ENCODE data around the gene LRP6.

LRP6 gene

GRCh38 chr12:12108441-12109058, 158.3 kb downstream of the LRP6 start:
- DNase-seq, result no peak

GRCh38 chr12:12107678-12108077, 159.2 kb downstream of the LRP6 start:
- DNase-seq, result no peak

DNA sequence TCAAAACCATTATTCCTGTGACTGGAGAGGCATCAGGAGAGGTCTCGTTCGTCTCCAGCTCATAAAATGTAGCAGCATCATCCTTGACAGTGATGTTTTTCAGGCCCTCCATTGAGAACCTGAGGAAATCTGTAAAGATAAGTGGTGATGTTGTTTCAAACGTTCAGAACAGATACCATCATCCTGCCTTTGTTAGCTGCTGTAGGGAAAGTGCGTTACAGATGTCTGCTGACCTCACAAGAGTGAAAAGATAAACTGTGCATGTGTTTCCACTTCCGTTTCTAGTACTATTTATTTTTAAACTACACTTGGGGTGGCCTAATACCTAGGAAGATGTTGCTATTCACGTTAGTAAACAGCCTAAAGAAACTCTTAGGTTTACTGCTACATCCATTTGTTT, 167.7 kb downstream of the LRP6 start:
- DNase-seq, result no peak

GRCh38 chr12:12098691-12099015, 168.2 kb downstream of the LRP6 start:
- no peak for DNase-seq

DNA sequence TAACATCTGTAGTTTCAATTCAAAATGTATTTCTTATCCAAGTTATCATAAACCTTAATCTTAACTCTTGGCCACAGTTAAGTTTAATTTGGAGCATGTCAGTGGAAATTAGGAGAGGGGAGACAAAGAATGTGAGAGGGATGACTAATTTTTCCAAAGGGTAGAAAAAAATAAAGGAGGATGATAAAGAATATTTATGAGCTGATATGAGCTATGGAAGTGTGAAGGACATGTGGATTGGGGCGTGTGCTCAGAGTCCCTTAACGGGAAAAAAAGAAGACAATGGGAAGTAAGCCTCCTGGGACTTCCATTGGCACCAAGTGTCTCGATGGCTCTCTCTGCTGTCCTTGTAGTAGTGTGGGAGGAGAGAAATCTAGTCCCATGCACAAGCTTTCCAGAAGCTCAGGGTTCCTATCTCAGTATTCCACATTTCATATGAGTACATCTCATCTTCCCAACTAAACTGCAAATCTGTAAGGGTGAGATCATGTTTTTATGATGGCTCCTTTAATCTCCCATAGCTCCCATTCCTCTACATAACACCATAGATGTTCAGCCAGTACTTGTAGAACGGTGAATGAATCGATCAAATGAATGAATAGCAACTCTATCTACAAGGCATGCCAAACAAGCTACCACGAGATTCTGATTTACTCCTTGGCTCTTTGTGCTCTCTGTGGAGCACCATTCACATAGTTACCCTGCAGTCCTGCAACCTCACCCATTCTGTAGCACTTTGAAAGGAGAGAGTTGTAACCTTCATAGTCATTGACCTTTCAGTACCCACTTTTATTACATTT, 168.8 kb downstream of the LRP6 start:
- no peak for DNase-seq

GRCh38 chr12:12095021-12095420, 171.8 kb downstream of the LRP6 start:
- no peak for DNase-seq

GRCh38 chr12:12094481-12094880, 172.4 kb downstream of the LRP6 start:
- DNase-seq, result no peak

GRCh38 chr12:12091977-12092663, 174.7 kb downstream of the LRP6 start:
- no peak for DNase-seq

DNA sequence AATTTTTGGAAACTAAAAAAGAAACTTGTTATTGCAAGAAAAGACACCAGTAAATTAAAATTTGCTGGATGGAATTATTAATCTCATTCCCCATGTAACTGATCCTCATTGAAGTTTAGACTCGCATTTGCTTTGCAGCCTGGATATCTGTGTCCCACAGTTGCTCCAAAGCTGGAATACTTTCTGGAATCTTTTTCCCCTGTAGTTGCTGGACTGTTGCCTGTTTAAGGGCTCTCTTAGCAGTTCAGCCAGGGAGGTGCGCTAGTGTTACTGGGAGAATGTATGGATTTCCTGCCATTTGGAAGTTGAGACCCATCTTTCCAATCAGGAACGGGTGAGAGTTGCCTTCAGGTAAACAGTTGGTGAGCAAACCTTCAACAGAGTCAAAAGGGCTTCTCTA, 175.8 kb downstream of the LRP6 start:
- no peak for DNase-seq

- DNase-seq, result no peak
These were observed 178.1 kb downstream of the LRP6 start for GRCh38 chr12:12088761-12089160.

DNA sequence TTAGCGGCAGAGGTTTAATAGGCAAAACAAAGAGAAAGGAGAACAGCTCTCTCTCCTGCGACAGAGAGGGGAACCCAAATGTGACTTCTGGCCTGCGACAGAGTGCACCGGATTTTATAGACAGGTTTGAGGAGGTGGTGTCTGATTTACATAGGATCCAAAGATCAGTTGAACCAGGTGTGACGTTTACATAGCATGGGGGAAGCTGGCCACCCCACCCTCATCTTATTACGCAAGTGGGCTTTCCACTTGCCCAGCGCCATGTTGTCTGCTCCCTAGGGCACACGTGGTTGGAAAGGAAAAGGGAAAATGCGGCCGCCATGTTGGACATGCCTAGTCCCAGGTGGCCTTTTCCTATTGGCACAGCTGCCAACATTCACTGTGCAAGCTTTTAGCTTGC, 178.7 kb downstream of the LRP6 start:
- DNase-seq, result no peak

DNA sequence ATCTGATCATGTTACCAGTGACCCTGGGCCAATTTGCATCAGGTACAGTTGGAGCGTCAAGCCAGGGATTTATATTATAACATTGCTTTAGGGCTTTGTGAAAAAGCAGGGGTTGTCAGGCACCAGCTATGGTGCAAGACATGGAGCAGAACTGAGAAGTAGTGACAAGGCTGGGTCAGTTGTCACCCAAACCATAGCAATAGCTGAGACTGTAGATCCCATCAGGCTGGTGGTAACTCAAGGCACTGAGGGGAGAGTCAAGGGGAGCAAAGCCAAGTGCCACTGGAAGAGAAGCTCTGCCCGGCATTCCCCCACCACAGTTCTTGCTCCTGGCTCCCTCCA, 179.2 kb downstream of the LRP6 start:
- no peak for DNase-seq

- no peak for DNase-seq
These were observed 179.7 kb downstream of the LRP6 start for GRCh38 chr12:12086973-12087692.

- no peak for DNase-seq
These were observed 180.5 kb downstream of the LRP6 start for GRCh38 chr12:12086362-12086761.

GRCh38 chr12:12083688-12084087, 183.2 kb downstream of the LRP6 start:
- DNase-seq, result no peak

DNA sequence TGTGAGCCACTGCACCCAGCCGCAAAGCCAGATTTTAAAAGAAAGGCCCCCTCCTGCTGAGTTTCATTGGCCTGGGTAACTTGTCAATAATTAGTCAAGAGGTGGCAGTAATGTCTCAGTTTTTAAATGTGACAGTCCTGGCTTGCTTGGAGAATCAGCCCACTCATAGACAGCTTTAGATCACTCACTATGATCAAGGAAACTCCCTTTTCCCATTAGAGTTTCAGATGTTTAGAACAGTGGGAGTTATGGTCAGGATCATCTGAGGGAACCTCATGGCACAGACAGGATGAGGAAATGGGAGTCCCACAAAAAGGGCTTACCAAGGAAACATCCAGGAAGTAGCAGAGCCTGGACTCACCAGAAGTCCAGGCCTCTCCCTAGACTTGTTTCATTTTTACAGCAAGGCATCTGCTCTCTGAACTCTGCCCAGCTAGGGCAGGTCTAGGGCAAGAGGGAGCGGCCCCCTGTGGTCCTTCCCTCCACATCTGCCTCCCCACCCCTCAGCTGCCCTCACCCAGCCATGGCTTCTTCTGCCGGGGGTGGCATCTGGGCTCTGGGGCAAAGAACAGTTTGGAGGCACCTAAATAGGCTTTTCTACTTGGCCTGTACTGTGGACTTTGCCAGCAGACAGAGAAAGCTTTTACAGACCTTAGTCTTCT, 184.9 kb downstream of the LRP6 start:
- no peak for DNase-seq

DNA sequence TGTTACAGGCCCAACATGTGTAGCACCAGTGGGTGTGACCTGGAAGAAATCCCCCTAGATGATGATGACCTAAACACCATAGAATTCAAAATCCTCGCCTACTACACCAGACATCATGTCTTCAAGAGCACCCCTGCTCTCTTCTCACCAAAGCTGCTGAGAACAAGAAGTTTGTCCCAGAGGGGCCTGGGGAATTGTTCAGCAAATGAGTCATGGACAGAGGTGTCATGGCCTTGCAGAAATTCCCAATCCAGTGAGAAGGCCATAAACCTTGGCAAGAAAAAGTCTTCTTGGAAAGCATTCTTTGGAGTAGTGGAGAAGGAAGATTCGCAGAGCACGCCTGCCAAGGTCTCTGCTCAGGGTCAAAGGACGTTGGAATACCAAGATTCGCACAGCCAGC, 187.6 kb downstream of the LRP6 start:
- no peak for DNase-seq

- peak; percentile 9 to 20 for DNase-seq
These were observed 194.6 kb downstream of the LRP6 start for GRCh38 chr12:12072064-12072760.

DNA sequence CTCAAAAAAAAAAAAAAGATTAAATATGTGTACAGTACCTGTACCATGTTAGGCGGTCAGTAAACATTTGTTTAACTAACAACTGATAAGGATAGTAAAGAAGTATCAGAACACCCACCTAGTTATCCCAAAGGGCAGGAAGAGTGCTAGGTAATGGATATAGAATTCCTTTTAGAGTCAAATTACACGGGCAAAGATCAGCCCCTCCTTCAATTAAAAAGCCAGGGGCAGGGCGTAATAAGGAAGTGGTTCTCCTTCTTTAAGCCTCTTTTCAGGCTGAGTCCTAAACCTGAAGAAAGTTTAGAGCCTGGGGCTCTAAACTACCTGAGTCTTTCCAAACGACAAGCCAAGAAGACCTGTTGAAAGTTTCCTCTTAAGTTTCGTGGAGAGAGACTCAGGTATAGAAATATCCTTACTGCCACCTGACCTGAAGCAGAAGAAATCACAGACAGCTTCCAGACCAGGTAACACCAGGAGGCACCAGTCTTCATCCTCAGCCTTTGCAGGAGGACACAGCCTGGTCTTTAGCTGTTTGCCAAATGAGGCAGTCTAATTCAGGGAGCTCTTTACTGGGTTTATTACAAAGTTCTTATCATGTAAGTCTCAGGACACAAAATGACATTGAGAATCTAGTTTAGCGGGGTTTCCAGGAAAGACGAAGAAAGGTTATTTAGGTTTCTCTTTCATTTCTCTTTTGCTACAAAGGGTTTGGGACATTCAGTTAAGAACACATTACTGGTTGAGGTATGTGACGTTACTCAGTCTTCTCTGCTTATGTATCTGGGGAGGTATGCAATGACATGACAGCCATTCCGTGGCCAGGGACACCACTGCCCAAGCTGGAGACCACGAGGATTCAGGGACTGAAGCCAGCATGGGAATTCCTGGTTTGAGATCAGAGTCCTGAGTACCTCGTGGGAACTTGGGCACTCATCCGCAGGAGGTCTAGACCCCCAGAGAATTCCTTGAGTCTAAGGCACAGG, 195.9 kb downstream of the LRP6 start, which contains the start of gene BCL2L14:
TSS of gene BCL2L14 (plus strand) at position 266 of the 983 bp plus-strand sequence. CDS start 8,367 bp downstream, outside the sequence.
- peak; percentile 11 to 14 for DNase-seq

DNA sequence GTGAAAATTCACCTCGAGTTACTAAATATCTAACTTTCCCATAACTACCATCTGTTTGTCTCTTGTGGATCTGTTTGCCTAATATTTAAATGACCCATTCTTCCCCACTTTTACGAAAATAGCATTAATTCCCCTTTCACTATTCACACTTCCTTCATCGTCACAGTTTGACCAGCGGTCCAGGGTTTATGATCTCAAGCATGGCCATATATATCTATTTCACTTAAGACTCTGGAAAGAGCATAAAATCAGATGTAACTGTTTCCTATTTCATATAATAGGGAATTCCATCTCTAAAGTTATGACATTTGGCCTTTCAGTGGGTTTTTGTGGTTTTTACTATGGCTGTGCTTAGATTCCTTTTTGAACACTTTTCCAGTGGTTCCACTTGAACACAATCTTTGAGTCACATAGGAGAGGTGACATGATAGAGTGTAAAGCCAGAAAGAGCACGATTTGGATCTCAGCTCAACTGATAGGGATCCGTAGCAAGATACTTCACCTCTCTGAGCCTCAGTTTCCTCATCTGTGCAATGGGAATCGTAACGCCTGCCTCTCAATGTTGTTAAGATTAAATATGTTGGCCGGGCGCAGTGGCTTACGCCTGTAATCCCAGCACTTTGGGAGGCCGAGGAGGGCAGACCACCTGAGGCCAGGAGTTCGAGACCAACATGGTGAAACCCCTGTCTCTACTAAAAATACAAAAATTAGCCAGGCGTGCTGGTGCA, 196.9 kb downstream of the LRP6 start:
- DNase-seq, result no peak
